GM19240 (cell line): ENCODE results near the gene CYCS.
"Not testable (repeated sequence)": the region's sequence is repeated elsewhere in the genome, so short reads cannot be mapped to it uniquely, and the experiment has no call there.

Experiments
- DNase-seq: peaks from one replicate; pipeline ENCODE4 v3.0.0; 2011; ENCODE audit warnings: low spot score; ENCODE audit not compliant: insufficient read length

CYCS gene

DNA sequence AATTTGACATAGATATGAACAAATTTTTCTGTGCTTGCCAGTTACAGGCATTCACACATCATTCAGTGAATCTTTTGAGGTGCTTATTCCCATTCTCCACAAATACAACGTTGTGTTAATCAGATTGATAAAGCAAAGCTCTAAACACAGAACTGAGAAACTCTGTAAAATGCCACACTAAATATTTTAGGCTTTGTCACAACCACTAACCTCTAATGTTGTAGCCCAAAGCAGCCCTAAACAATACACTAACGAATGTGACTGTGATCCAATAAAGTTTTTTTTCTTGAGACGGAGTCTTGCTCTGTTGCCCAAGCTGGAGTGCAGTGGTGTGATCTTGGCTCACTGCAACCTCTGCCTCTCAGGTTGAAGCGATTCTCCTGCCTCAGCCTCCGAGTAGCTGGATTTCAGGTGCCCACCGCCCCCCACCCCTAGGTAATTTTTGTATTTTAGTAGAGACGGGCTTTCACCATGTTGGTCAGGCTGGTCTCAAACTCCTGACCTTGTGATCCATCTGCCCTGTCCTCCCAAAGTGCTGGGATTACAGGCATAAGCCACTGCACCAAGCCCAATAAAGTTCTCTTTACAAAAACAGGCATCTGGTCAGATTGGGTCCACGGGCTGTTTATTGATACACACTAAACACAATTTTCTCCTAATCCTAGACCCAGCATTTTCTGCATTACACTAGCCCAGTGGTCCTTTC lies 6.9 kb downstream of the CYCS start:
- DNase-seq, result no peak

DNA sequence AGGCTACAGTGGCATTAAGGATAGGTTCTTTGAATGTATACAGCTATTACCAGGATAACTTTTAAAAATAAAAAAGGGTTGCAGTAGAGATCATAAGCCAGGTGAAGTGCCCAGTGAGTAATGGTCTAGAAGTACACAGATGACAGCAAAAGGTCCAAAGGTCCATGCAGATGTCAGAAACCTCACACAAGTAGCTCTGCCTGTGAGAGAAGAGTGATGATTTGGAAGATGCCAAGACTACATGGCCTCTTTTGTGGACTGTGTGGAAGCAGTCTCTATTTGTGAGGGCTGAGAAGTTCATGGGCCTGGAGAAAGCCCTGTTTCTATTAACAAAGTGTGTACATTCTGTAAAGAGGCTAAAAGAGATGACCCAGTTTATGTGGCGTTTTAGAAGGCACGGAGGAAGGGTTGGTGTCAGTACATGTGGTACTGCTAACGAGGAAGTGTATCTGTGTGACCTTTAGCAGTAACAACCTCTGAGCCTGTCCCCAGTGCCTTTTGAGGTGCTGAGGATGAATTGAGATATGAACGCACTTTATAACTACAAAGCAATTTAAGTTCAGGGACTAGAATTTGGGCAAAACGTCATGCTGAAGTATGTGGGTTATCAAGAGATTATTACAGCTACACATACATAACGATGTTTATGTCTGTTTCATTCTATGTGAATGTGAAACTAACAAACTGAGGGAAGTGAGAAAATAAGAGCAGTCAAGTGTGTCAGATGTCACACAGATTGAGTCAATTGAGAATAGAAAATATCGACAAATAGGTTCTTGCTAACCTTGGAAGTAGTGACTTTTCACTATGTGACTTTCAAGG lies 7.6 kb downstream of the CYCS start:
- DNase-seq, result peak; percentile 27

DNA sequence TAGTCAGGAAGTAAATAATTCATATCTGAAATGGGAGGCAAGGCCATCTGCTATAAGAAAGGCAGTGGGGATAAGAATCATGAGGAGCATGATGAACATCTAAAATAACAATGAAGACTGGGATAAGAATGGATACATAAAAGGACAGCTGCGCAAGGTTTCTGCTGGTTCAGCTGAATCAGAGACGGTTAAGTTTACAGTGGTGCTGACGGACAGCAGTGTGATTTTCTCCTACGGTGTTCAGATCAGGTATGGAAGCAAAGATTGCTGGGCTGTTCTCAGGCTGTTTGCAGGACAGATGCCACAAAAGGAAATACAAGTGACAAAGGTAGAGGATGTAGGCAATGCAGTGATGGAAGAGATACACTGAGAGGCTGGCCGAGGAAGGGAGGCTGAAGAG lies 8.4 kb downstream of the CYCS start:
- DNase-seq, result no peak

DNA sequence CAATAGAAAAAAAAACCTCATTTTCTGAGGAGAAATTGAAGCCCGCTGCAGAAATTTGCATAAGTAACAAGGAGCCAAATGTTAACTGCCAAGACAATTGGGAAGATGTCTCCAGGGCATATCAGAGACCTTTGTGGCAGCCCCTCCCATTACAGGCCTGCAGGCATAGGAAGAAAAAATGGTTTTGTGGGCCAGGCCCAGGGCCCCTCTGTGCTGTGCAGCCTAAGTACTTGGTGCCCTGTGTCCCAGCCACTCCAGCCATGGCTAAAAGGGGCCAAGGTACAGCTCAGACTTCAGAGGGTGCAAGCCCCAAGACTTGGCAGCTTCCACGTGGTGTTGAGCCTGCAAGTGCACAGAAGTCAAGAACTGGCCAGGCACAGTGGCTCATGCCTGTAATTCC lies 14.5 kb downstream of the CYCS start:
- not testable (repeated sequence) for DNase-seq

DNA sequence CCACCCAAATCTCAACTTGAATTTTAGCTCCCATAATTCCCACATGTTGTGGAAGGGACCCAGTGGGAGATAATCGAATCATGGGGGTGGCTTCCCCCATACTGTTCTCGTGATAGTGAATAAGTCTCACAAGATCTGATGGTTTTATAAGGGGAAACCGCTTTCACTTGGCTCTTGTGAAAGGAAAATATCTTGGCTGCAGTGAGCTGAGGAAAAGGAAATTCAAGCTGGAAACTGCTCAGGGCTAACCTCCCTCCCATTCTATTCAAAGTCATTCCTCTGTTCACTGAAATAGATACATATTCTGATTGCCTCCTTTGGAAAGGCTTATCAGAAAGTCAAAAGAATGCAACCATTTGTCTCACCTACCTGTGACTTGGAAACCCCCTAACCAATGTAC lies 15.8 kb downstream of the CYCS start:
- no peak for DNase-seq

DNA sequence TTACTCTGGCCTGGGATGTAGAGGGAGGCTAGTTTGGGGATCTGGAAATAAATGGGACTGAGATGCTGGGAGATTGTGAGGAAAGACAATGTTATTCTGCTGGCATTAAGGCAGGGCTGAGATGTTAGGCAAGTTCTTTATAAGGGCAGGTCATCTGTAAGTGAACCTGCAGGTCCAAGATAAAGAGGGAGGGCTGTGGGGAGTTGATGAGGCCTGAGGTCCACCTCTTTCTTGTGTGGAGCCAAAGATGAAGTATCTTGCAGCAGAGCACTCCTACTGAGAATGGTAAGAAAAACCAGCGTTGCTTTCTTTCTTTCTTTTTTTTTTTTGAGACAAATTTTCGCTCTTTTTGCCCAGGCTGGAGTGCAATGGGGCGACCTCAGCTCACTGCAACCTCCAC lies 19.1 kb downstream of the CYCS start:
- DNase-seq, result no peak

DNA sequence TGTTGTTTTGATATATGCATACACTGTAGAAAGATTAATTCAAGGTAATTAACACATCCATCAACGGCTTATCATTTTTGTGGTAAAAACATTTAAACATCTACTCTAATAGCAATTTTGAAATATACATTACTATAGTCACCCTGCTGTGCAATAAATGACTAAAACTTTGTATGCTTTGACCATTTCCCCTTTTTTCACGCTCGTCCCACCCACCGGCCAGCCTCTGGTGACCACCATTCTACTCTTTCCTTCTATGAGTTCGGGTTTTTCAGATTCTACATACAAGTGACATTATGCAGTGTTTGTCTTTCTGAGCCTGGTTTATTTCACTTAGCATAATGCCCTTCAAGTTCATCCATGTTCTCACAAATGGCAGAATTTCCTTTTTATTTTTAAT lies 21.3 kb downstream of the CYCS start:
- DNase-seq, result no peak

DNA sequence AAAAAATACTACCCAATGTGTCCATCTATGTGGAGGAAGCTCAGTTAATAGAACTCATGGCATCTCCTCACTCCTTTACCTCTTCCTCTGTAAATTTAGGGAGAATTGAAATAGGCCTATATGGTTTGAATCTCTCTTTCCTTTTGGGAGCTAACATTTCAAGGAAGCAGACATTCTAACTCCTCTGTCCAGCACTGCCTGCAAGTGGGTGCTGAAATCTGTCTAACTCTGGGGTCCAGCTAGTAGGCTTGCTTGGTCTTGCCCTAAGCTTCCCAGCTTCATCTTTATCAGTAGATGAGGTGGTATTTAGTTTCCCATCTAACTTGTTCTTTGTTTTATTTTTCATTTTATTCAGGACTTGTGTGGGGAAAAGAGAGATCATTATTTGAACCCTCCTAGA lies 23.2 kb downstream of the CYCS start:
- DNase-seq, result no peak

DNA sequence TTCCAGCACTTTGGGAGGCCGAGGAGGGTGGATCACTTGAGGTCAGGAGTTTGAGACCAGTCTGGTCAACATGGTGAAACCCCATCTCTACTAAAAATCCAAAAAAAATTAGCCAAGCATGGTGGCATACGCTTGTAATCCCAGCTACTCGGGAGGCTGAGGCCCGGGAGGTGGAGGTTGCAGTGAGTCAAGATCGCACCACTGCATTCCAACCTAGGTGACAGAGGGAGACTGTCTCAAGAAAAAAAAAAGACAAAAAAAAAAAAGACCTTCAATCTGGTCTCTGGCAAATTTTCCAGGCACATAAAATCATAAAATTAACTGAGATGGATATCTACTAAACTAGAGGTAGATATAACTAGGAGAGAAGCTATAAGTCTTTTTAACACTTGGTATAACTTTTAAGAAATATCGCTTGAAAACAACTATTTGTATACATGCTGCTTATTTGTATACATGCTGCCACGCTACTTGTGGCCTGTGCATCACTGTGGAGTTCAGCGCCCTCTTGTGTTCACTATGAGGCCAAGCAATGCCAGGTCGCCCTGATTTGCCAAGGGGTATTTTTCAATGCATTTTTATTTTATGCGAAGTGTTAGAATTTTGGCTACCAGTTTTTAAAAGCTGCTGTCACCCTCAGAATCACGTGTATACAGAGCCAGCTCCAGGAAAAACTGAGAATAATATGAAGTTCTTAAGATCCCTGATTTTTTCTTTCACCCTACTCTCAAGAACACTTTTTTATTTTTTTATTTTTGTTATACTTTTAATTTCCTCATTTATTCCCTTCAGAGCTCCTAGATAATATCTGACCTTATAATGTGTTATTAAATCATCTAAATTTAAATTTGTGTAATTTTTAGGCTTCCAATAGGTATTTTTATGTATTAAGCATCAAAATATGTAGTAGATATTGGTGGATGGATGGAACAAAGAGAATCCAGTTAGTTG lies 26.7 kb downstream of the CYCS start:
- DNase-seq, result peak; percentile 66

DNA sequence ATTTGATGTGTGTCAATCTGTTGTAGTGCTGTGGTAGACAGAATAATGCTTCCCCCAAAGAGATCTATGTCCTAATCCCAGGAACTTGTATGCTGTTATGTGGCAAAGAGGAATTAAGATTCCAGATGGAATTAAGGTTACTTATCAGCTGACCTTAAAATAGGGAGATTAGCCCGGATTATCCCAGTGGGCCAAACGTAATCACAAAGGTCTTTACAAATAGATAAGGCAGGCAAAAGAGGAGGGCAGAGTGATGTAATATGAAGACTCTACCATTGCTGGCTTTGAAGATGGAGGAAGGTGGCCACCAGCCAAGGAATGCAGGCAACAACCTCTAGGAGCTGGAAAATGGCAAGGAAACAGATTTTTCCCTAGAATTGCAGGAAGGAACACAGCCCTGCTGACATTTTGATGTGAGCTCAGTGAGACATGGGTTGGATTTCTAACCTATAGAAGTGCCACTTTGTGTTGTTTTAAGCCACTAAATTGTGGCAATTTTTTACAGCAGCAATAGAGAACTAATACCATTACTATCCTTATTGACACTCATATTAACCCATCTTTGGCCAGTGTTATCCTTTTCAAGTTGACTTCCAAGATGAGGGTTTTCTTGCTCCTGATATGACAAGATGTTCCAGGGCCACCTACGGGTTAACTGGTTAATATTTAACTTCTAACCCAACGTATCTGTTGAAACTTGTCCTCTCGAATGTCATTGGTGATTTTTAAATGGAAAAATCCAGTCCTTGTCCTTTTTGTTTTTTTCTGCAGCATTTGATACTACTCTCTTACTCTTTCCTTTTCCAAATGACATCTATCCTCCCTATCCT lies 29.3 kb downstream of the CYCS start:
- no peak for DNase-seq

DNA sequence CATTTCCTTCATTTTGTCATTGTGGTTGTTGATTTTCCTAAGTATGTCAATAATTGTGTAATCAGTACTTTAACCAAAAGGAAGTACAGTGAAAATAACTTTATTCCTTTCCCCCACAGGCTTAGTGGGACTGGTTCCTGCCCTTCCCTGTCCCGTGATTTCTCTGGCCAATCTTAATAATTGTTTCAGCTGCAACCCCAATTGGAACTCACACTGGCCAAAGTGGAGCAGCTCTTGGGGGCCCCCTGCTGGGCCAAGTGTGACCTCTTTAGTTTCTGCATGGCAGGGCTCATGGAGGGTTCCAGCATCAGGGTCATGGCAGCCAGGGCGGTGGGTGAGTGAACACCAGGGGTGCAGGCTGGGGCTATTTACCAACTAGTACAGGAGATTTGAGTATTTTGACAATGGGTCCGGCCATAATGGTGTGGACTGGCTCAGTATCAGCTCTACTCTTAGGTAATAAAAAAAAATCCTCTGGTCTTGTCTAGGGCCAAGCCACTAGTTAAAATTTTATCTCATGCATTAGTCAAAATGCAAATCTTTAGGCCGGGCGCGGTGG lies 31.7 kb downstream of the CYCS start:
- DNase-seq, result peak; percentile 34

DNA sequence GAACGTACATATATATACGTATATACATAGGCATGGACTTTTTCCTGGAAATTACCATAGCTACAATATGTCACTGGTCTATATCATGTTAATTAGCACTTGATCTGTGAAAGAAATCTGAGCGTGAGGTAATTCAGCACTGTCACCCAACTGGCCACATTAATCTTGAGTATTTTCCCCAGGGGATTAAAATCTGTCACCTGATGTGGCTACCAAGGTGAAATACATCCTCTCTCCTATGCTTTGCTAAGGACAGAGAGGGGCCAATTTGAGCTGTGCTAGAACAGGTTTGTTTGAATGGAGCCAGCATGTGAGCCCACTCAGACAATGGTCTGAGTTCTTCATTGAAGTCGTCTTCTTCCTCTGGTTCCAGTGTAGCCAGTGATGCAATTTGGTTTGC lies 33.3 kb downstream of the CYCS start:
- DNase-seq, result no peak

DNA sequence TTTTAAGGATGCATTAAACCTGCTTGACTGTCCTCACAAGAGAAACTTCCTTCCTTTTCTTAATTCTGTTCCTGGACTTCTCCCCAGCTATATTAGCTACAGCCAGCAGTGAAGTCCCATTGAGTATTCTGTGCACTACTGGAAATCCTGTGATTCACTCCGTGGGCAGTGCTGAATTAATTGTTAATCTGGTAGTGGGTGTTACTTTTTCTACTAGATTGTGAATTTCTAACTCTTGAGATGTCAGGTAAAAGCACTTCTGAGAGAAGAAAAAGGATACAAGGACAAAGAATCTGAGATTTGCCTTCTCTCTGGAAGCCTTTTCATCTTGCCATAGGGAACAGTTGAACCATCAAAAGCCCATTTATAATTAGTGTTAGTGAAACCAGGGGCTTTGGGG lies 33.9 kb downstream of the CYCS start:
- no peak for DNase-seq

DNA sequence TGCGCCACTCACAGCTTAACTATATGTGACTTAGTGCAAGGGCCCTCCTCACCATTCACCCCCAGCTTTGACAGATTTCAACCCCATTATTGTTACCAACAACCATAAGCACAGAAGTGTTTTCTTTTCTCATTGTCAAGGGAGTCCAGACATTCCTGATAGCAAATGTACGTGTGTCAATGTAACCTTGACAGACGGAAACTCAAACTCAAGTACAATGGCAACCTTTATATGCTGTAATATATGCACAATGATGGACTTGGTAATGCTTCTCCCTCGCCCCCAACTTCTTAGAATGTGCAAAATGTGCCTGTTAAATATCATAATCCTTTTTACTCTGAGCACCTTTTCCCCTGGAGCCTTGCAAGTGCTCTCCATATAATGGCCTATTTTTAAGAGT lies 34.7 kb downstream of the CYCS start:
- DNase-seq, result no peak

DNA sequence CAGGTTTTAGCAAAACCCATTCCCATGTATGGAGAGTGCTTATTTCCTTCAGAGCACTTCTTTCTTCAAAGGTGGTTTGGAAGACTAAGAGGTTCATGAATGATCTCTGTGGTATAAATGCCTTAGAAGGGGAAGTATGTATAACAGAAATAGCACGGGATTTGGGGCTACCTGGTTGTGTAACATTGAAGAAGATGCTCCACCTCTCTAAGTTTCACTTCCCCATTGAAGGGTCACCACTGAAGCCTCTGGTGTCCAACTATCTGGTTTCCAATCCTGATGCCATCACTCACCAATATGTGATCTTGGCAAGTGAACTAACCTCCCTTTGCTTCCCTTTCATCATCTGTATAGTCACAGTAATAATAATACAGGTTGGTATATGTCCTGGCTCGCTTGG lies 37.2 kb downstream of the CYCS start:
- DNase-seq, result no peak

DNA sequence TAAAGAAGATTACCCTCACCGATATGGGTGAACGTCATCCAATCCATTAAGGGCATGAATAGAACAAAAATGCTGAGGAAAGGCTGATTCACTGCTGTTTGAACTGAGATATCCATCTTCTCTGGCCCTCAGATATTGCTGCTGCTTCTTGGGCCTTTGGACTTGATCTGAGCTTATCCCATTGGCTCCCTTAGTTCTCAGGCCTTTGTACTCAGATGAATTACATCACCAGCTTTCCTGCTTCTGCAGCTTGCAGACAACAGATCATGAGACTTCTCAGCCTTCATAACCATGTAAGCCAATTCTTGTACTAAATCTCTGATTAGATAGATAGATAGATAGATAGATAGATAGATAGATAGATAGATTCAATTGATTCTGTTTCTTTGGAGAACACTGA lies 40.2 kb downstream of the CYCS start:
- DNase-seq, result no peak

DNA sequence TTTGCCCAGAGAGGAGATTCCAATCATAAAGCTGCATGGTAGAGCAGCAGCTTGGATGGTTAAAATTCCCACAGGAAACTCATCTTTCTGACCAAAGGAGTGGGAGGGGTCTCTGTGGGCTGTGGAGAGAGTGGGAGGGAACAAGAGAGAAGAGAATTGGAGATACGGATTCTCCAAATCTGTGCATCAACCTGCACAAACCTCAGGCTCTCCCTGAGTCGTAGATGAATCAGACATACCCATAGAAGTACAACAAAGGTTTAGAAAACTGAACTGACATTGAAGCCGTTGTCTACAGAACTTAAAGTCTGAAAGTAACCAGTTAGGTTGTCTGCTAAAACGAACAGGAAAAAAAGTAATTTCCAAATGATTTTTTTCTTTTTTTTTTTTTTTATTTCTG lies 41.9 kb downstream of the CYCS start:
- DNase-seq, result no peak

DNA sequence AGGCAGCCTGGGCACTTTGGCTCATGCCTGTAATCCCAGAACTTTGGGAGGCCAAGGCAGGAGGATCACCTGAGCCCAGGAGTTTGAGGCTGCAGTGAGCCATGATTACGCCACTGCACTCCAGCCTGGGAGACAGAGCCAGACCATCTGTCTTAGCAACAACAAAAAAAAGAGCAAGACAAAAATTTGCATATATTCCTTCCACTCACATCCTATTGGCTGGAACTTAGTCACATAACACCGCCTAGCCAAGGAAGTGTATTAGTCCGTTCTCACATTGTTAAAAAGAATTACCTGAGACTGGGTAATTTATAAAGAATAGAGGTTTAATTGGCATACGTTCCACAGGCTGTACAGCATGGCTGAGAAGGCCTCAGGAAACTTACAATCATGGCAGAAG lies 43.0 kb downstream of the CYCS start:
- DNase-seq, result not testable (repeated sequence)

DNA sequence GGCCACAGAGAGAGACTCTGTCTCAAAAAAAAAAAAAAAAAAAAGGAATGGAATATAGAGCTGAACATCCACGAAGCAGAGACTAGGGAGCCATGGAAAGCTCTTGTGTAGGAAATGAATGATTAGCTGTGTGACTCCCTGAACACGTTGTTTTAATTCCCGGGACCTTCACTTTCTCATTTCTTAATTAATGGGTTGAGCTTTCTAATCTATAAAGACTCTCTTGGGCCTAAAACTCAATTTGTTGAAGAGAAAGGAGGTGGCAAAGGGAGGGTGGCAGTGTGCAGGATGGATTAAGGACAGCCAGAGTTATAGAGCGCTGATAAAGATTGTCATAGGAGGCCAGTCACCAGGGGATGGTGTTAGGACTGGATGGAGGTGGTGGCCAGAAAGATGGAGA lies 48.0 kb downstream of the CYCS start:
- DNase-seq, result no peak

DNA sequence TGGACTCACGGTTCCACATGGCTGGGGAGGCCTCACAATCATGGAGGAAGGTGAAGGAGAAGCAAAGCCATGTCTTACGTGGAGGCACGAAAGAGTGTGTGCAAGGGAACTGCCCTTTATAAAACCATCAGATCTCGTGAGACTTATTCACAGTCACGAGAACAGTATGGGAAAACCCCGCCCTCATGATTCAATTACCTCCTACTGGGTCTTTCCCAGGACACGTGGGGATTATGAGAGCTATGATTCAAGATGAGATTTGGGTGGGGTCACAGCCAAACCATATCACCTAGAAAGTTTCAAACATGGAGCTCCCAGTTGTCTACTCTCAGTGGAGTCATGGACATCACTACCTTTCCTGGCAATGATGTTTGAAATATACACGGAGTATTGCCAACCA lies 49.6 kb downstream of the CYCS start:
- no peak for DNase-seq

DNA sequence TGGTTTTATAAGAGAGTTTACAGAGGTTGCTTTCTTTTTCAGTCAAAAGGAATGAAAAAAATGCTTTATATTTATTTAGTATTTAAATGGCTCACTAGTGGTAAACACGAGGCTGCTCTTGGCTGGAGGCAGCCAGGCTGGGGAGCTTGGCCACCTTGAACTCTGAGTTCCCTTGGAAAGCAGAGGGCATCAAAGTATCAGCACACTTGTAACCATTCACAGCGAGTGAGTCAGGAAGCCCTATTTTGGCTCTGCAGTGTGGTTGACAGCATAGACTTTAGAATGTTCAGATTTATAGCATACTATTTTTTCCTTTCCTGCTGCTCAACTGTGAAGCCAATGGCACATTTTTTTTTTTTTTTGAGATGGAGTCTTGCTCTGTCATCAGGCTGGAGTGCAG lies 51.6 kb downstream of the CYCS start:
- no peak for DNase-seq
